GM19463 (cell line): ENCODE data around the gene VEGFA.
"Not testable (repeated sequence)": the region's sequence is repeated elsewhere in the genome, so short reads cannot be mapped to it uniquely, and the experiment has no call there.

Experiments
- ATAC-seq: cut with Tn5 transposase; IDR thresholded peaks from one replicate; pipeline ENCODE4 v1.9.1; 2021; ENCODE audit warnings: mild to moderate bottlenecking, moderate library complexity; ENCODE audit not compliant: unreplicated experiment

VEGFA gene

DNA sequence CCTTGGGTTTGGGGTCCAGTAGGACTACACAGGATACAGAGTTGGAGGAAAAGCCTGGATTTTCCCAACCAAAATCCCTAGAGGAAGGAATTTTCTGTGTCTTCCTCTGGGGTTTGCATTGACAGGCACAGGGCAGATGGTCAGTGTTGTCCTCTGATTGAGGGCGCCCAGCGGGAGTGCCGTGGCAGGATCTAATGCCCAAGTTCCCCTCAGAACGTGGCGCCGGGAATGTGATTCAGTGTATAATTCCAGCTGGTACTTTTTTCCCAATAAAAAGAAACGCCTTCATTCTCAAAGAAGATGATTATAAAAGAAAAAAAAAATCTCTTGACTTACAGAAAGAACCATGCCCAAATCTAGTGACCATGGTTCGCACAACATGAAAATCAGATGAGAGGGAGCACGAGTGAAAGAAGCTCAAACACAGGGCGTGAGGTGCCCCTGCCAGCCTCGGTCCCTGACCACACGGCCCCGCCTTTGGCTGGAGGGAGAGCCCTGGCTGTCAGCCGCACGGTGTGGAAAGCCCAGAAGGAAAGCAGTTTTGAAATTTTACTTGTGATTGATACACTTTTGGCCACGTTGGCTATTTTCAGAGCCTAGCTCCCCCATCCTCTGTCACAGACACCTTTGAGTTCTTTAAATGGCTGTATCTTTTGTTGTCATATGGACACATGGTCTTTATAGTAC, 31.6 kb downstream of the VEGFA start:
- no peak for ATAC-seq

DNA sequence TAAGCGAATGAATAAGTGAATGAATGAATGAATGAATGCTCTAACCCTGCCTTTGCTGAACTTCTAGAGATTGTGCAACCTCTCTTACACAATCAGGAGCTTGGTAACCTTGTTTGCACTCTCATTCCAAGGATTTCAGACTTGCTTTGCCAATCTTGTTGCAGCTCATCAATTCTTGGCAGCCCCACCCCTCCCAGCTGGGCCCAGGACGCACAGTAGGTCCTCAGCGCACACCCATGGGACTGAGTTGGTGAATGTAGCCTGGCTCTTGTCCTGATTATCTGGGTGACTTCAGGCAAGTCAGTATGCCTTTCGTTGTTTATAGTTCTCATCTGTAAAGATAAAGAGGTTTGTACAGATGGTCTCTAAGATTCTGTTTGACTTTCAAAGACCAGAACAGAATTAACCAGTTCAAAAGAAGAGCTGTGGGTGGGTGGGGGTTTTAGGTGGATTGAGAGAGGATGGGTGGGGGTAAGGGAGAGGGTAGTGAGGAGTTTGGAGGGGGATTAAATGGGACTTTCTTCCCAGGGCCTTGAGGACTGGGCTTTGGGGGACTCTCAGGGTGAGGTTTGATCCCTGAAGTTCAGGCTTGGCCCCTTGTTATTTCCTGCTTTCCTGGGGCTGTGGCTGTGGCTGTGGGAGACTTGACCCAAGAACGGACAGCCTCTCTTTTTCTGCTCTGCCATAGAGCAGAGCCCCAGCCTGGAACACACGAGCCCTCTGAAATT, 33.2 kb downstream of the VEGFA start:
- ATAC-seq: no peak

DNA sequence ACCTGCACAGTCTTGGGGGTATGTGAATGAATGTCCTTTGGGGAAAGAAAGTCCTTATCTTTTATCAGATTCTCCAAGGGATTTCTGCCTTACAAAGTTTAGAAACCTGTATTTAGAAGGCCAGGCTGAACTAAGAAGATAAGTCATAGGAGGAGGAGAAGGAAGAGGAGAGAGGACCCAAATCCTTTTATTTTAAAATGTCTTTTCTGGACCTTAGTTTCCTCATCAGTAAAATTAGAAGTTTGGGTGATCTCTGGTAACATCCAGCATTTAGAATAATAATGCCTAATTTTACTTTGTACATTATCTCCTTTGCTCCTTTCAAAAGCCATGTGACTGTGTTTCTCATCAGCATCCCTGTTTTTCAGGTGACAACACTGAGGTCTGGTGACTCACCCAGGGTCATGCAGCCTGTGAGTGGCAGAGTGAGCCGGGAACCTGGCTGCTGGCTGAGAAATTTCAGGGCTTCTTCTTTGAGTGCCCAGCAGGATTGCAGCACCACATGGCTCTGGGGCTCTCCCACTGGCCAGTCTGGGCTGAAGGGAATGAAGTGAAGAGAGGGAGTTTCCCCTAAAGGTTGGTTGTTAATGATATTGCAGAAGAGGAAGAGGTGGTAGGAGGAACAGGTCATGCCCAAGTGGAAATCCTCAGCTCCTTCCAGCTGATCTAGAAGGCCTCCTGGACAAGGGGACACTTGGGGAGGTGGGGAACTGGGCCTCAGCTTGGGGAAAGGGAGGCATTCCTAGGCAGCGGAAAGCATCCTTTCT, 34.0 kb downstream of the VEGFA start:
- peak; percentile 47 for ATAC-seq

DNA sequence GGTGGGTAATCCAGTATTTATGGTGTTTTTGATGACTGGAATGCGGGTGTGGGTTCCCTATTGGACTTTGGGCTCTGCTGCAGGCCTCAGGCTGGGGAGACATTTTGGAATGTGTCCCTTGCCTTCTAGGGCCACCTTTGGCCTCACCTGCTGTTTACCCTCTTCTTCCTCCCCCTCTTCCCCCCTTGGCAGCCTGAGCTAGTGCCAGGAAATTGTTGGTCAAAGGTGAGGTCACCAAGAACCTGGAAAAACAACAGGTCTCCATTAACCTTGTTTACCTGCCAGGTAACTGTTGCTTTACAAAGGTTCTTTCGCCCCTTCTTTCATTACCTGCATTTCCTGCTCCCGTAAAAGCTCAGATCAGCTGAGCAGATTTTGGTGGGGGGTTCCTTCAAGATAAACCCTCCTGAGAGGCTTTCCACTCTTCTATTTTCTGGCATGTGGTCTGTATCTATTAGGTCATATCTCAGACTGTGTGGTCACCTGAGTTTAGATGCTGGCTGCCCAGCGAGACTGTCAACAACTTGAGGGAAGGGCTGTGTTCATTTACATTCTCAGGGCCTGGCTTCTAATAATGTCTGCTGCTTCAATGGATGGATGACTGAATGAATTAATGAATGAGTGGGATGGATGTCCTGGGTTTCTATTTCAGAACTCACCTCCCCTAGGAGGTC, 34.7 kb downstream of the VEGFA start:
- ATAC-seq: no peak

DNA sequence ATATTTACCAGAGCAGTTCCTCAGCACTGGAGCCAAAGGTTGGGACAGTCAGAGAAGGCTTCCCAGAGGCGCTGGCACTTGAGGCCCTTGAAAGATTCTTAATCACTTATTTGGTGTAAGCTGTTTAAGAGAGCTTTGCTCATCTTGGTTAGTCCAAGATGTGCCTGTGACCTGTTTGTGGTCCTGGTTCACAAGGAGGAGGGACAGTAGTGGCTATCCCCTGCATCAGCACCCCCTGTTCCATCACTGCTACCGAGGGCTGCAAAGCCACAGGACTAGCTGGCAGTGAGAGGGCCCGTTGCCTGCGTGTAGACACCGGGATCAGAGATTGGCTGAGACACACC, 35.7 kb downstream of the VEGFA start:
- ATAC-seq: no peak

DNA sequence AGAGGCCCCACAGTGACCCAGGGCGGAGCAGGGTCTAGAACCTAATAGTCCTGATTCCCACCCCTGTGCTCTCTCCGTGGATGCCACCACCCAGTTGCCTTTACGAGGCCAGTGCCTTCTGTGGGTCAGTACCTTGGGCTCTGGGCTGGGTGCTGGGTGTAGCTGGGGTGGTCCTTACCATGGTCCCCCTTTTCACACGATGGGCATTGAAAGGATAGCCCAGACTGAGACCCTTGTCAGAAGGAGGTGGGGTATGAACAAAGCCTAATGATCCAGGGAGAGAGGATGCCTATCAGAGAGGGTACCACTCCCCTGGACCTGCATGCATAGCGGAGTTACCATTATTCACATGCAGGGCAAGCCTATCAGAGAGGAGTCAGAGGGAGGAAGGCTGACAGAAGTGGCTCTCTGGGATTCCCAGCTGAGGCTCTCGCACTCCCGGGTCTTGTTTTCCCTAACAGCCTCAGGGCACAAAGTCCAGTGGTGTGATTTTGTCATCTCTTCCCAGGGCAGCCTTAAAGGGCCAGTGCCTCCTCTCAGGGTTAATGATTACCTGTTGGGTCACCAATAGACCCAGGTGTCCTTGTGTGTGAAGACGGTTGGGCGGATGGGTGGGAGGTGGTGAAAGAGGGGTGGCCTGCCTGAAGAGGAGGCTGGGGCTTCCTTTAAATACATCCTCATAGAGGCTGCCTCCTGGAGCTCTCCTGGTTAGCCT, 36.2 kb downstream of the VEGFA start:
- ATAC-seq: no peak

DNA sequence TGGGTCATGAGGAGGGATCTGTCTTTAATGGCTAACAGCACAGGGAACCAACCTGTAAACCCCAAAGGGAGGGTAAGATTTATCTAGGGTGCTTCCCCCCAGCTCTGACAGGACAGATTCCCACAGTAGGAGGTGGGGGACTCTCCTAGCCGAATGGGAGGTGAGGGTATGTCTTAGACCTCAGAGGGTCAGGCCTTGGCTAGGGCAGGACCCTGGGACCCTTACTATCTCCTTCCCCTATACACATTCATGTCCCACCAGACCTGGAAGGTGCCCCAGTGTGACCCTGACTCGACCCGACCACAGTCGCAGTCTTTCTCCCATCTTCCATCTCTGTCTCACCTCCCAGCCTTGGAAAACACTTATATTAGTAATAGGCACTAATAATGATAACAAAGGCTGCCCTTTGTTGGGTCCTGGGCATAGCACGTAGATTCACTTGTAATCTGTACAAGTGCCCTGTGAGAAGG, 36.8 kb downstream of the VEGFA start:
- no peak for ATAC-seq

DNA sequence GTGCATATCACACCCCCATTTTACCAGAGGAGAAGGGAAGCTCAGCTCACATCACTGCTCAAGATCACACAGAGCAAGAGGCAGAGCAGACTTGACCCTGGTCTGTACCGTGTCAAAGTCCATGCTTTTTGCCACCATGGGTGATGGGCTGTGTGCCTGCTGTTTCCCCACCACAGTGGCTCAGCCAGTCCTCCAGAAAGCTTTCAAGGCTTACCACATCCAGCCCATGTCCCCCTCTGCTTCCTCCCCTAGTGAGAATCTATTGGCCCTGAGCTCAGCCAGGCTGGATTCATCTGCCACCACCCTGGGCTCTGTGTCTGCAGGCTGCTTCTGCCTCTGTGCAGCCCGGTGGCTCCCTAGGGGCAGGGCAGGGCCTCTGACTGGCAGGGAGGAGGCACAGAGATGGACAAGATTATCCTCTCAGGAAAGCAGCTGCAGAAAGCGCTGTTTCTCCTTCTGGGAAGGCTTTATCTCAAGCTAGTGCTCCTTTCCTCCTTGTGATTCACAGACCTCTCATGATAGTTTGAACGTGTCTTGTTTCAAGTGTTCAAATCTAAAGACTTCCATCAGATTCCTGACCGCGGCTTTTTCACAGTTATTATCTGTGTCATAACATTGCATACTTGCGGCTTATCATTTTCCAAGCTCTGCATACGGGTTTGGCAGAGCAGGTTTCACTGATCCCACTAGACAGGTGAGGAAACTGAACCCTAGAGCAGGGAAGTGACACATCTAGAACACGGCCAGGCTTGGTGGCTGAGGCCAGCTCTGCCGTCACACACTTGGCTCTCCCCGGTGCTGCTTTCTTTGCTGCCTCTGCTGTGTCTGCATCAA, 37.4 kb downstream of the VEGFA start:
- no peak for ATAC-seq

DNA sequence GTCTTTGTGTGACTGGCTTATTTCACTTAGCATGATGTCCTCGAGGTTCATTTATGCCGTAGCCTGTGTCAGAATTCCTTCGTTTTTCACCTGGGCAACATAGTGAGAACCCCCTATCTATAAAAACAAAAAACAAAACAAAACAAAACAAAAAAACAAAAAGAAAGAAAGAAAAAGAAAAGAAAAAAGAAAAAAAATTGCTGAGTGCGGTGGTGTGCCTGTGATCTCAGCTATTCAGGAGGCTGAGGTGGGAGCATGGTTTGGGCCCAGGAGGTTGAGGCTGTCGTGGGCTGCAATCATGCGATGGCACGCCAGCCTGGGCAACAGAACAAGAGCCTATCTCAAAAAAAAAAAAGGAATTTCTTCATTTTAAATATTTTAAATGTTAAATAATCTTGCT, 38.4 kb downstream of the VEGFA start:
- no peak for ATAC-seq

DNA sequence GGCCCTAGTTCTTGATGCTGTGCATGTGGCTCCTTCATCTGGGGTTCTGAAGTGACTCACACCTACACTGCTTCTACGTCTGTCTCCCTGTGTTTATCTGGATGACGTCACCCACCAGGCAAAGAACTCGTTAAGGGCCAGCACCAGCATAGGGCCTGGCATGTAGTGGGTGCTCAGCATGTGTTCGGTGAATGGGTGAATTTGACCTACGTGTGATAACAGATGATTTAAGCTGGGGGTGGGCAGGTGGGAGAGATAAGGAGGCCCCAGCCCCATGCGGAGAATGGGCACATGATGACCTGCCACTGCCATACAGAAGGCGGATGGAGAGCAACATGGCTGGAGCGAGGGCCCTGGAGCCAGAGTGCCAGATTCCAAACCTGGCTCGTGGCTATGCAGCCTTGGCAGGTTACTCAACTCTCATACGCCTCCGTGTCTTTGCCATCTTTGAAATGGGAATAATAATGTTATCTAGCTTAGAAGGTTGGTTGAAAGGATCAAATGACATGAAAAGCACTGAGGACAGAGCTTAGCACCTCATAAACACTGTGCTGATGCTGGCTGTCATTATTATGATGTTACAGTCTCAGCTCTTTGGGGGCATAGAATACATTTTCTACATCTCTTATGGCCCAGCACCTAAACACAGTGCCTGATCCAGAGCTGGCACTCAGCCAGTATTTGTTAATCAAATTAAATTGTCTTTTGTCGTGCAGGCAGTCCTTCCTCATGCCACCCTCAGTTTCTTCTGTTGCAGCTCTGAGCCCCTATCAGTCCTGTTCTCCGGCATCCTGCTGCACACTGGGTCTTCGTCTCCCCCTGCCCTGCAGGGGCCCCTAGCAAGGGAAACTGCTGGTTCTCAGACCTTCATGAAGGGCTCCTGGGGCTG, 39.6 kb downstream of the VEGFA start:
- ATAC-seq: no peak

DNA sequence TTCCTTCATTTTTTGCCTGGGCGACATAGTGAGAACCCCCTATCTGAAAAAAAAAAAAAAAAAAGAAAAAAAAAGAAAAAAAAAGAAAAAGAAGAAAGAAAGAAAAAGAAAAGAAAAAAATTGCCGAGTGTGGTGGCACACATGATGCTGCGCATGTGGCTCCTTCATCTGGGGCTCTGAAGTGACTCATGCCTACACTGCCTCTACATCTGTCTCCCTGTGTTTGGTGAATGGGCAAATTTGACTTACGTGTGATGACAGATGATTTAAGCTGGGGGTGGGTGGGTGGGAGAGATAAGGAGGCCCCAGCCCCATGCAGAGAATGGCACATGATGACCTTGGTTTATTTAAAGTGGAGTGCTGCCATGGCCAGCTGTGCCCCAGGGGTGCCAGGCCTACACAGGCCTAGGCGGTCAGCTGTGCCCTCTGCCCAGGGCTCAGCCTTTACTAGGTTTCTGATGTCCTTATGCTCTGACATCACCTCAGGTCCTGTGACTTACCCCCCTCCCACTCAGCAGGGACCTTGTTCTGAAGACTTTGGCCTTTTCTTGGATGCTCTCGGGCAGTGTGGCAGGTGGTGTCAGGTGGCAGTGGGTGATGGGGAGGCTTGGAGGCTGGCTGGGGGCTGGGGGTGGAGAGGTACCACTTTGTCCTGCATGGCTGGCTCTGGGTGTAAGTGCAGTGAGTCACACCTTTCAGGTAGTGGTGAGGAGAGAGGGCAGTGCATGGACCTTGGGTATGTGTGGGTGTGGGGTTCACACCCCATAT, 41.1 kb downstream of the VEGFA start:
- no peak for ATAC-seq

DNA sequence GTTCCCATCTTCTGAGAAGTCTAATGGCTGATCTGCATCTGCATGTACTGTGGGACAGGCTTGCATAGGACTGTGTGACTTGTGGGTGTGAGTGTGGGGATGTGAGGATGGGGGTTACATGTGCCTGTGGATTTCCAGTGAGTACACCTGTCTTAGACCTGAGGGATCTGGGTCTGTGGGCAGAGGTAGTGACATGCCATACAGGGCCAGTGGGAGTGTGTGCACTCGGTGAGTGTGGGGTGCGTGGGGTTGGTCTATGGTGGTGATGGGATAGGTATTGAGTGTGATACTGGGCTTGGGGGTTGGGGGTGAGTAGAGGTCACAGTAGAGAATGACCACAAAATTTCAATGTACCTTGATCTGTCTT, 41.7 kb downstream of the VEGFA start:
- ATAC-seq: no peak

DNA sequence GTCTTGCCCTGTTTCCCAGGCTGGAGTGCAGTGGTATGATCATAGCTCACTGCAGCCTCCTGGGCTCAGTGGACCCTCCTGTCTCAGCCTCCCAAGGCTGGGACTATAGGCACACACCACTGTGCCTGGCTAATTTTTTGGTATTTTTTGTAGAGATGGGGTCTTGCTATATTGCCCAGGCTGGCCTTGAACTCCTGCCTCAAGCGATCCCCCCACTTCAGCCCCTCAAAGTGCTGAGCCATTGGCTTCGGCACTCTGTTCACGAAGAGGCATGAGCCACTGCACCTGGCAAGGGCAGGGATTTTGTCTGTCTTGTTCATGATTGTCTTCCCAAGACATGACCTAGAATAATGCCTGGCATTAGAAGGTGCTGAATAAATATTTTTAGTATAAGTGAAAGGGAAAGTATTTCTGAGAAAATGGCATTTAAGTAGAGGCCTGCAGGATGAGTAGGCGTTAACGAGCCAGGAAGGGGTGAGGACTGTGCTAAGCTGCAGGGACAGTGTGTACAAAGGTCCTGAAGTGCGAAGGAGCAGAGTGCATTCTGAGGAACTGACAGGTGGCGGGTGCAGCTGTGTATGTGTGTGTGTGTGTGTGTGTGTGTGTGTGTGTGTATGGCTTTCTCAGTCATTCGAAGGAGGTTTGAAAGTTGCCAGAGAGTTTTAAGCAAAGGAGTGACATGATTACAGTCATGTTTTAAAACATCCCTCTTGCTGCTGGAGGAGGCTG, 43.0 kb downstream of the VEGFA start:
- no peak for ATAC-seq

DNA sequence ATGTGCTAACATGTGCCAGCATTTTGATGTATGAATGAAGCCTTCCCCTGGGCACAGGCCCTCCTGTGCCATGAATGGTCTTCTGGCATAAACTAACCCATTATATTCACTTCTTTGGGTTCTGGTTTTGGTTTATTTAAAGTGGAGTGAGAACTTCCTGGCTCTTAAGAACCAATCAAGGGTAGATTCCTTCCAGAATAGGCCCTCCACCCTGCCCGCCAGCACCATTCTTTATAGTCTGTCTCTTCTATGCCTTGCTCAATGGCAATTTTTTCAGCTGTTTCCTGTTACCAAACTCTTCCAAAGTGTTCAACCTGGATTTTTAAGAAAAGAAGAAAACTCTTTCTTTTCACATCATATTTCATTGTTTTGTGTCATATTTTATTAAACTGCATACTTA, 44.1 kb downstream of the VEGFA start:
- no peak for ATAC-seq

DNA sequence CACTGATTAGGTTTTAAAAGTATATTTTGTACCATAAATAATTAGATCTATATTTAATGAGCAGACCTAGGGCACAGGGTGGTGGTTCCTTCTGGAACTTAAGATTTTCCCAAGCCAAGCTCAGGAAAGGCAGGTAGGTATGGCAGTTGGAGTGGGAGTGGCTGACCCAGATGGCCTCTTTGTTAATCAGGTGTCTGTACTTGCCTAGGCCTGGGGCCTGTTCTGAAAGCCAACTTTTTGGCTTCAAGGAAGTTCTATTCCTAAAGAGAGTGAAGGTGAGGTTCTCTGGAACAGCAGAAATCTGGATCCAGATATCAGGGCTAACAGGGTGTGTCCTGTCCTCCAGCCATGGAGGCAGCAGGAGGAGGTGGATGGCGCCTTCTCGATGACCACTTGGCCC, 44.9 kb downstream of the VEGFA start:
- no peak for ATAC-seq

DNA sequence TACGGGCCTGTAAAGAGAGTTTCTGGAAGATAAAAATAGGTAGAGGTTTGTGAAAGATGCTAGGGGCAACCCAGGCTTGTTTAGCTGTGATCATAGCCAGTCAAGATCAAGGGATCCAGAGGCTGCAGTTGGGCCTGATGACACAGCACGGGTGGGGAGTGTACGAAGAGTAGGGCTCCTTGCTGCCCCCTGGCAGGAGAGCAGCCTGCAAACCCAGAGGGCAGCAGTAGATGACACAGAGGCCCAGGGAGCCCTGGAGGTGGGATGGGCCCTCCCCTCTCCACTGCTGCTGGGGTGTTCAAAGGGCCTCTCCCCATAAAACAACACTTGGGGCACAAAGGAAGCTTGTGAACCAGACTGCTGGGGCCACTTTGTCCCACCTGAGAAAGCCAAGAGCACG, 47.2 kb downstream of the VEGFA start:
- peak; percentile 65 for ATAC-seq

DNA sequence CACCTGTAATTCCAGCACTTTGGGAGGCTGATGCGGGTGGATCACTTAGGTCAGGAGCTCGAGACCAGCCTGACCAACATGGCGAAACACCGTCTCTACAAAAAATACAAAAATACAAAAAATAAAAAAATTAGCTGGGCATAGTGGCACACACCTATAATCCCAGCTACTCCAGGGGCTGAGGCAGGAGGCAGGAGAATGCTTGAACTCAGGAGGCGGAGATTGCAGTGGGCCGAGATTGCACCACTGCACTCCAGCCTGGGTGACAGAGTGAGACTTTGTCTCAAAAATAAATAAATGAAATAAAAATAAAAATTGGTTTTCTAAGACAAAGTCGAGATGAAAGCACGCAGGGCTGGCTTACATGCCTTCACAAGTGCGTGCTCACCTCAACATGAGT, 49.0 kb downstream of the VEGFA start:
- ATAC-seq: not testable (repeated sequence)

DNA sequence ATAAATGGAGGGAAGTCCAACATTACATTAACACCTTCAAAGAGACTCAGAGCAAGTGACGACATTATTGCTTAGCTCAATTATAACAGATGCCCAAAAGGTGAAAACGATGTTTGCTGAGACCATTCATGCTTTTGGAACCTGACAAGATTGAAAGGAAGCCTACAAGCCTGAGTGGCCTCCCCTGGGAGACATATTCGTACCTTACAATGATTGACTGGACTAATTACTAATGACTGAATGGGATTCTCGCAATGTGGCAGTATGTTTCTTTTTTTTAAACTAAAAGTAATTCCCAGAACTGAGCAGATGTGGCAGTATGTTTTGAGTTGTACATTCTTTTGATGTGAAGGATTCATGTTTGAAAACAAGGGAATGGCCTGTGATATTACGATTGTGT, 49.9 kb downstream of the VEGFA start:
- no peak for ATAC-seq
